ENCODE measurements around the gene LMO4. TPM values are rescaled to one million over a fixed set of nuclear protein-coding genes. Genes with fewer than 3 reads are reported as not detected.

The LMO4 gene
- total RNA-seq, 4 donors from 2014 or later, result 29.6 to 47.3 (median 35.8) TPM

GRCh38 chr1:87386217-87386790 is 57.6 kb downstream of the LMO4 start:
- Histone ChIP-seq H3K27ac (no peak overlapping the region), H3K4me3 (no peak overlapping the region), H3K9me3 (no peaks in the 10 kb centered on the region), H3K36me3 (no peaks in the 10 kb centered on the region), H3K4me1 (no peaks in the 10 kb centered on the region), H3K27me3 (no peaks in the 10 kb centered on the region)
- ATAC-seq (no peak), DNase-seq (no peak)
- in situ Hi-C loops (cut with MboI; ENCODE audit: low sequenced_read_pairs in 4 of 4), result no loop called here
- intact Hi-C loops (cut with DNase I; ENCODE audit: low total_unique reads), result no loop called here
- TF ChIP-seq CTCF (IDR thresholded peaks at IDR 0.05 in 4 of 5, conservative IDR thresholded peaks at IDR 0.05 in 1 of 5) (no peak), POLR2A (IDR thresholded peaks at IDR 0.05) (no peak)

- H3K4me3 ChIP-seq, result no peak overlapping the region
- TF ChIP-seq CTCF (IDR thresholded peaks at IDR 0.05 in 4 of 5, conservative IDR thresholded peaks at IDR 0.05 in 1 of 5) (no peak), POLR2A (IDR thresholded peaks at IDR 0.05) (no peak)
- no peaks in the 10 kb centered on the region for H3K9me3 ChIP-seq
- no peaks in the 10 kb centered on the region for H3K27me3 ChIP-seq
- no peaks in the 10 kb centered on the region for H3K36me3 ChIP-seq
- in situ Hi-C loops (cut with MboI; ENCODE audit: low sequenced_read_pairs in 4 of 4), result no loop called here
- ATAC-seq, result no peak
- intact Hi-C loops (cut with DNase I; ENCODE audit: low total_unique reads), result no loop called here
- no peak for DNase-seq
- H3K4me1 ChIP-seq, result no peaks in the 10 kb centered on the region
- no peak overlapping the region for H3K27ac ChIP-seq
These were observed 59.7 kb downstream of the LMO4 start for GRCh38 chr1:87388411-87388810.

- no peaks in the 10 kb centered on the region for H3K9me3 ChIP-seq
- no peak for TF ChIP-seq POLR2A (IDR thresholded peaks at IDR 0.05)
- no peak for TF ChIP-seq CTCF (IDR thresholded peaks at IDR 0.05 in 4 of 5, conservative IDR thresholded peaks at IDR 0.05 in 1 of 5)
- in situ Hi-C loops (cut with MboI; ENCODE audit: low sequenced_read_pairs in 4 of 4), result no loop called here
- intact Hi-C loops (cut with DNase I; ENCODE audit: low total_unique reads), result no loop called here
- no peaks in the 10 kb centered on the region for H3K27me3 ChIP-seq
- ATAC-seq (no peak), DNase-seq (no peak)
- H3K27ac ChIP-seq, result no peak overlapping the region
- no peak overlapping the region for H3K4me3 ChIP-seq
- H3K36me3 ChIP-seq, result no peaks in the 10 kb centered on the region
- H3K4me1 ChIP-seq, result no peaks in the 10 kb centered on the region
These were observed 60.3 kb downstream of the LMO4 start for GRCh38 chr1:87389011-87389410.

- no peak for DNase-seq
- TF ChIP-seq CTCF (IDR thresholded peaks at IDR 0.05 in 4 of 5, conservative IDR thresholded peaks at IDR 0.05 in 1 of 5), result no peak
- TF ChIP-seq POLR2A (IDR thresholded peaks at IDR 0.05), result no peak
- ATAC-seq, result no peak
- no peak overlapping the region for H3K4me3 ChIP-seq
- intact Hi-C loops (cut with DNase I; ENCODE audit: low total_unique reads), result no loop called here
- H3K4me1 ChIP-seq, result no peaks in the 10 kb centered on the region
- no peak overlapping the region for H3K27ac ChIP-seq
- no peaks in the 10 kb centered on the region for H3K9me3 ChIP-seq
- no peaks in the 10 kb centered on the region for H3K36me3 ChIP-seq
- H3K27me3 ChIP-seq, result no peaks in the 10 kb centered on the region
- in situ Hi-C loops (cut with MboI; ENCODE audit: low sequenced_read_pairs in 4 of 4), result no loop called here
These were observed 60.9 kb downstream of the LMO4 start for GRCh38 chr1:87389546-87389945.

All from gastrocnemius medialis (tissue), 4 donors.